K562 (cell line): ENCODE data around the gene SNX15. TPM values are rescaled to one million over a fixed set of nuclear protein-coding genes. Genes with fewer than 3 reads are reported as not detected.
A peak's percentile ranks its signal among the peaks of the same experiment; 100 is the strongest.

Source experiments
- CBFB ChIP-seq: sonication (generic); formaldehyde crosslinking; IDR thresholded peaks from 2 replicates; pipeline ENCODE4 v1.4.0; 2020; ENCODE audit warnings: mild to moderate bottlenecking, missing genetic modification reagents
- FOXA1 ChIP-seq: fragments of 450-650 bp; IDR thresholded peaks from 2 replicates; pipeline ENCODE4 v1.6.1; 2016; ENCODE audit warnings: mild to moderate bottlenecking, borderline replicate concordance
- JUN ChIP-seq, 2 experiments: sonication (generic) in 1 of 2; formaldehyde crosslinking in 1 of 2; IDR thresholded peaks; 2 replicates each; pipeline versions ENCODE4 v1.6.1 to v1.8.0; 2012 to 2022; ENCODE audit warnings: borderline replicate concordance in 2 of 2, mild to moderate bottlenecking in 2 of 2, improper control_type of control experiment in 1 of 2, low read depth in 1 of 2, low read length in 1 of 2, missing genetic modification reagents in 1 of 2
- KDM5B ChIP-seq: fragments of 200-600 bp; sonication (generic); IDR thresholded peaks from 2 replicates; pipeline ENCODE4 v1.6.1; 2012; ENCODE audit warnings: low read depth, mild to moderate bottlenecking, moderate library complexity, low read length, control low read depth, inconsistent platforms; ENCODE audit not compliant: insufficient replicate concordance
- LCOR ChIP-seq: sonication (generic); formaldehyde crosslinking; IDR thresholded peaks from 2 replicates; pipeline ENCODE4 v1.8.0; 2022; ENCODE audit warnings: mild to moderate bottlenecking, missing genetic modification reagents
- NUFIP1 ChIP-seq: fragments of 450-650 bp; IDR thresholded peaks from 2 replicates; pipeline ENCODE4 v1.6.1; 2018; ENCODE audit not compliant: partially characterized antibody
- RFX5 ChIP-seq: IDR thresholded peaks from 2 replicates; pipeline ENCODE4 v1.6.1; 2011; ENCODE audit warnings: low read depth, mild to moderate bottlenecking, improper control_type of control experiment, low read length
- TAF1 ChIP-seq: IDR thresholded peaks from 2 replicates; pipeline ENCODE4 v1.6.1; 2011; ENCODE audit warnings: mild to moderate bottlenecking, low read length, moderate library complexity; ENCODE audit not compliant: insufficient read depth, control insufficient read depth, severe bottlenecking; ENCODE audit errors: extremely low read depth
- WHSC1 ChIP-seq: IDR thresholded peaks from one replicate; pipeline ENCODE4 v1.6.1; 2012; ENCODE audit warnings: low read length, control low read depth, inconsistent platforms
- ZNF253 ChIP-seq: fragments of 250-450 bp; sonication (Bioruptor Pico); conservative IDR thresholded peaks from 2 replicates; pipeline ENCODE4 v1.6.1; 2021; ENCODE audit warnings: mild to moderate bottlenecking
- ZNF282 ChIP-seq: sonication (generic); formaldehyde crosslinking; IDR thresholded peaks from 2 replicates; pipeline ENCODE4 v1.8.1; 2023; ENCODE audit warnings: missing genetic modification reagents
- ZNF316 ChIP-seq: fragments of 450-650 bp; IDR thresholded peaks from 2 replicates; pipeline ENCODE4 v1.6.1; 2016
- polyA plus RNA-seq, 8 experiments: library from polyadenylated mRNA; depleted of rRNA in 4 of 8; stranded (reverse) in 5 of 8; unstranded in 3 of 8; fragments of >200 nt; fragmentation: Nextera tagmentation in 2 of 8; fragmentation: Illumina TruSeq in 1 of 8; extraction: Ambion mirVana in 2 of 8; extraction: Trizol in 1 of 8; gene quantifications; 2 replicates each; pipeline versions ENCODE4 v1.2.1 to v1.2.3, GENCODE V29; 2011 to 2014; ENCODE audit warnings: inconsistent platforms in 1 of 8, missing spikeins in 1 of 8
- total RNA-seq, 7 experiments: library from RNA; depleted of rRNA in 6 of 7; stranded (reverse); fragments of >200 nt in 6 of 7; fragmentation: Illumina TruSeq in 2 of 7; extraction: Trizol in 2 of 7; gene quantifications; 2 replicates each; pipeline versions ENCODE4 v1.2.1 to v1.2.3, GENCODE V29; 2011 to 2021; ENCODE audit warnings: low replicate concordance in 1 of 7
- TF ChIP-seq, protein P1 (sequence below): sonication (generic); formaldehyde crosslinking; IDR thresholded peaks from 2 replicates; pipeline ENCODE4 v1.8.0; 2023; ENCODE audit warnings: mild to moderate bottlenecking, missing genetic modification reagents
- TF ChIP-seq, protein P2 (sequence below): sonication (generic); formaldehyde crosslinking; IDR thresholded peaks from 2 replicates; pipeline ENCODE4 v1.8.0; 2022; ENCODE audit warnings: mild to moderate bottlenecking, low read depth, missing genetic modification reagents
- TF ChIP-seq, protein P3 (sequence below): IDR thresholded peaks from 2 replicates; pipeline ENCODE4 v1.6.1; 2014; ENCODE audit warnings: antibody characterized with exemption
- TF ChIP-seq, protein P4 (sequence below): sonication (generic); formaldehyde crosslinking; IDR thresholded peaks from 2 replicates; pipeline ENCODE4 v1.8.0; 2022; ENCODE audit warnings: mild to moderate bottlenecking, missing genetic modification reagents
- TF ChIP-seq, protein P5 (sequence below): fragments of 450-650 bp; IDR thresholded peaks from 2 replicates; pipeline ENCODE4 v1.6.1; 2016; ENCODE audit warnings: borderline replicate concordance

The SNX15 gene
- total and polyA plus RNA-seq, 9 of the 15 experiments (the other 6 are each of a cell fraction or from before 2014, with no cell fraction given): 1.8 to 27.8 (median 15.2) TPM

DNA sequence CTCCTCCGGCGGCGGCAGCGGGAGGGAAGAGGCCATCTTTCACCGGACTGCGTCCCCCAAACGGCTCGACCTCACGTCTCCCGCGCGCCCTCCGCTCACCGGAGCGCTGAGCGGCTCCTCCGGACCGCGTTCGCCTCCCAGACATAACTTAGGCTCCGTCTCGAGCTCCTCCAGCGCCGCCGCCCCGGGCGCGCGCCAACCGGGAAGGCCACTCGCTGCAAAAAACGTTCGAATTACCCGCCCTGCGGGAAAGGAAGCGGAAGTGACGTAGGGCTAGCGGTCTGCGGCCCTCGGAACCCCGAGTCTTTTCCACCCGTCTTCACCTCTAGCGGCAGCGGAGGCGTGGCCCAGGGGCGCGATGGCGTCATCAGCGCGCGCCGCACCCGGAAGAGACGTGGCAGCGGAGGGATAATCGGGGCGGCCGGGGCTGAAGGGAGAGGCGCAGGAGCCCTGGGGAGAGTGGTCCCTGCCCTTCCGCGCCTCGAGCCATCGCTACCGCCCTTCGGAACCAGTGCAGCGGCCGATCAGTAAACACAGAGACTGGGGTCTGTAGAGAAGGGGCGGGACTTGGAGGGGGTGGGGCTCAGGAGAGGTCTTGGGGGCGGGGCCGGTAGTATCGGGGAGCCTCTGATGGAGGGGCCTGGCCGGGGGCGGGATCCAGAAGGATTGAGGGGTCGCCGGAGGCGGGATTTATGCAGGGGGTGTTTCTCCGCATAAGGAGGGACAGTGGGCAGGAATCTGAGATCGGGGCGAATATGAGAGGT, 56.8 kb downstream of the SNX15 start, which contains the start of the genes CDCA5 and ZFPL1 (continued):
- TF ChIP-seq, protein P1, sequence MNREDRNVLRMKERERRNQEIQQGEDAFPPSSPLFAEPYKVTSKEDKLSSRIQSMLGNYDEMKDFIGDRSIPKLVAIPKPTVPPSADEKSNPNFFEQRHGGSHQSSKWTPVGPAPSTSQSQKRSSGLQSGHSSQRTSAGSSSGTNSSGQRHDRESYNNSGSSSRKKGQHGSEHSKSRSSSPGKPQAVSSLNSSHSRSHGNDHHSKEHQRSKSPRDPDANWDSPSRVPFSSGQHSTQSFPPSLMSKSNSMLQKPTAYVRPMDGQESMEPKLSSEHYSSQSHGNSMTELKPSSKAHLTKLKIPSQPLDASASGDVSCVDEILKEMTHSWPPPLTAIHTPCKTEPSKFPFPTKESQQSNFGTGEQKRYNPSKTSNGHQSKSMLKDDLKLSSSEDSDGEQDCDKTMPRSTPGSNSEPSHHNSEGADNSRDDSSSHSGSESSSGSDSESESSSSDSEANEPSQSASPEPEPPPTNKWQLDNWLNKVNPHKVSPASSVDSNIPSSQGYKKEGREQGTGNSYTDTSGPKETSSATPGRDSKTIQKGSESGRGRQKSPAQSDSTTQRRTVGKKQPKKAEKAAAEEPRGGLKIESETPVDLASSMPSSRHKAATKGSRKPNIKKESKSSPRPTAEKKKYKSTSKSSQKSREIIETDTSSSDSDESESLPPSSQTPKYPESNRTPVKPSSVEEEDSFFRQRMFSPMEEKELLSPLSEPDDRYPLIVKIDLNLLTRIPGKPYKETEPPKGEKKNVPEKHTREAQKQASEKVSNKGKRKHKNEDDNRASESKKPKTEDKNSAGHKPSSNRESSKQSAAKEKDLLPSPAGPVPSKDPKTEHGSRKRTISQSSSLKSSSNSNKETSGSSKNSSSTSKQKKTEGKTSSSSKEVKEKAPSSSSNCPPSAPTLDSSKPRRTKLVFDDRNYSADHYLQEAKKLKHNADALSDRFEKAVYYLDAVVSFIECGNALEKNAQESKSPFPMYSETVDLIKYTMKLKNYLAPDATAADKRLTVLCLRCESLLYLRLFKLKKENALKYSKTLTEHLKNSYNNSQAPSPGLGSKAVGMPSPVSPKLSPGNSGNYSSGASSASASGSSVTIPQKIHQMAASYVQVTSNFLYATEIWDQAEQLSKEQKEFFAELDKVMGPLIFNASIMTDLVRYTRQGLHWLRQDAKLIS (CRISPR knock-in tag): peak; percentile 70
- TF ChIP-seq RFX5 (peak; percentile 50; the same call in 1 of the 2 replicates), CBFB (CRISPR knock-in tag) (peak; percentile 71; the same call in 1 of the 2 replicates), ZNF253 (CRISPR knock-in tag) (no peak), TAF1 (peak; percentile 80), NUFIP1 (no peak), FOXA1 (no peak), WHSC1 (no peak), ZNF282 (no peak), ZNF316 (no peak), LCOR (peak; percentile 46; the same call in 1 of the 2 replicates), JUN (IDR thresholded peaks at IDR 0.05; ENCODE audit: borderline replicate concordance, low read depth, low read length) (peak; percentile 68; the same call in 1 of the 2 replicates), JUN (CRISPR knock-in tag; IDR thresholded peaks at IDR 0.05; ENCODE audit: borderline replicate concordance) (no peak), KDM5B (peak; percentile 75)
- TF ChIP-seq, protein P2, sequence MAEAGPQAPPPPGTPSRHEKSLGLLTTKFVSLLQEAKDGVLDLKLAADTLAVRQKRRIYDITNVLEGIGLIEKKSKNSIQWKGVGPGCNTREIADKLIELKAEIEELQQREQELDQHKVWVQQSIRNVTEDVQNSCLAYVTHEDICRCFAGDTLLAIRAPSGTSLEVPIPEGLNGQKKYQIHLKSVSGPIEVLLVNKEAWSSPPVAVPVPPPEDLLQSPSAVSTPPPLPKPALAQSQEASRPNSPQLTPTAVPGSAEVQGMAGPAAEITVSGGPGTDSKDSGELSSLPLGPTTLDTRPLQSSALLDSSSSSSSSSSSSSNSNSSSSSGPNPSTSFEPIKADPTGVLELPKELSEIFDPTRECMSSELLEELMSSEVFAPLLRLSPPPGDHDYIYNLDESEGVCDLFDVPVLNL (CRISPR knock-in tag): peak; percentile 100
- TF ChIP-seq, protein P3, sequence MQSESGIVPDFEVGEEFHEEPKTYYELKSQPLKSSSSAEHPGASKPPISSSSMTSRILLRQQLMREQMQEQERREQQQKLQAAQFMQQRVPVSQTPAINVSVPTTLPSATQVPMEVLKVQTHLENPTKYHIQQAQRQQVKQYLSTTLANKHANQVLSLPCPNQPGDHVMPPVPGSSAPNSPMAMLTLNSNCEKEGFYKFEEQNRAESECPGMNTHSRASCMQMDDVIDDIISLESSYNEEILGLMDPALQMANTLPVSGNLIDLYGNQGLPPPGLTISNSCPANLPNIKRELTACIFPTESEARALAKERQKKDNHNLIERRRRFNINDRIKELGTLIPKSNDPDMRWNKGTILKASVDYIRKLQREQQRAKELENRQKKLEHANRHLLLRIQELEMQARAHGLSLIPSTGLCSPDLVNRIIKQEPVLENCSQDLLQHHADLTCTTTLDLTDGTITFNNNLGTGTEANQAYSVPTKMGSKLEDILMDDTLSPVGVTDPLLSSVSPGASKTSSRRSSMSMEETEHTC: no peak
- TF ChIP-seq, protein P4, sequence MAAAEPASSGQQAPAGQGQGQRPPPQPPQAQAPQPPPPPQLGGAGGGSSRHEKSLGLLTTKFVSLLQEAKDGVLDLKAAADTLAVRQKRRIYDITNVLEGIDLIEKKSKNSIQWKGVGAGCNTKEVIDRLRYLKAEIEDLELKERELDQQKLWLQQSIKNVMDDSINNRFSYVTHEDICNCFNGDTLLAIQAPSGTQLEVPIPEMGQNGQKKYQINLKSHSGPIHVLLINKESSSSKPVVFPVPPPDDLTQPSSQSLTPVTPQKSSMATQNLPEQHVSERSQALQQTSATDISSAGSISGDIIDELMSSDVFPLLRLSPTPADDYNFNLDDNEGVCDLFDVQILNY: peak; percentile 91
- TF ChIP-seq, protein P5, sequence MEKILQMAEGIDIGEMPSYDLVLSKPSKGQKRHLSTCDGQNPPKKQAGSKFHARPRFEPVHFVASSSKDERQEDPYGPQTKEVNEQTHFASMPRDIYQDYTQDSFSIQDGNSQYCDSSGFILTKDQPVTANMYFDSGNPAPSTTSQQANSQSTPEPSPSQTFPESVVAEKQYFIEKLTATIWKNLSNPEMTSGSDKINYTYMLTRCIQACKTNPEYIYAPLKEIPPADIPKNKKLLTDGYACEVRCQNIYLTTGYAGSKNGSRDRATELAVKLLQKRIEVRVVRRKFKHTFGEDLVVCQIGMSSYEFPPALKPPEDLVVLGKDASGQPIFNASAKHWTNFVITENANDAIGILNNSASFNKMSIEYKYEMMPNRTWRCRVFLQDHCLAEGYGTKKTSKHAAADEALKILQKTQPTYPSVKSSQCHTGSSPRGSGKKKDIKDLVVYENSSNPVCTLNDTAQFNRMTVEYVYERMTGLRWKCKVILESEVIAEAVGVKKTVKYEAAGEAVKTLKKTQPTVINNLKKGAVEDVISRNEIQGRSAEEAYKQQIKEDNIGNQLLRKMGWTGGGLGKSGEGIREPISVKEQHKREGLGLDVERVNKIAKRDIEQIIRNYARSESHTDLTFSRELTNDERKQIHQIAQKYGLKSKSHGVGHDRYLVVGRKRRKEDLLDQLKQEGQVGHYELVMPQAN: peak; percentile 96
